Gastrocnemius medialis (tissue), 4 donors: ENCODE data around the gene COX20. TPM values are rescaled to one million over a fixed set of nuclear protein-coding genes. Genes with fewer than 3 reads are reported as not detected.

Experiments used
- ATAC-seq, 2 donors: fragments of 150-250 bp; one replicate each; pipeline ENCODE4 v1.9.1; 2016
- DNase-seq, 2 donors: peaks; one replicate each; pipeline ENCODE4 v3.0.0-alpha.2; 2019
- H3K27ac ChIP-seq, 4 donors: fragments of 200-600 bp; sonication (generic); 1 replicate in 1 of 4; 2 replicates in 3 of 4; pipeline ENCODE4 v1.5.1; 2016 to 2018; ENCODE audit warnings: mild to moderate bottlenecking in 2 of 4, moderate library complexity in 1 of 4
- H3K27me3 ChIP-seq, 3 donors: fragments of 200-600 bp; sonication (generic) in 2 of 3; 1 replicate in 1 of 3; 2 replicates in 2 of 3; pipeline versions ENCODE4 v1.5.1 to v1.6.0; 2016 to 2019; ENCODE audit warnings: mild to moderate bottlenecking in 1 of 3, moderate library complexity in 1 of 3
- H3K36me3 ChIP-seq, 2 donors: fragments of 200-600 bp; sonication (generic) in 1 of 2; one replicate each; pipeline ENCODE4 v1.5.1; 2017 to 2018
- H3K4me1 ChIP-seq, 2 donors: fragments of 200-600 bp; sonication (generic) in 1 of 2; one replicate each; pipeline ENCODE4 v1.5.1; 2016 to 2017; ENCODE audit warnings: mild to moderate bottlenecking in 2 of 2
- H3K4me3 ChIP-seq, 4 donors: fragments of 200-600 bp; sonication (generic) in 3 of 4; 1 replicate in 1 of 4; 2 replicates in 3 of 4; pipeline ENCODE4 v1.5.1; 2016 to 2019; ENCODE audit warnings: mild to moderate bottlenecking in 2 of 4
- H3K9me3 ChIP-seq, 3 donors: fragments of 200-600 bp; sonication (generic) in 2 of 3; 1 replicate in 1 of 3; 2 replicates in 2 of 3; pipeline ENCODE4 v1.5.1; 2016 to 2019
- CTCF ChIP-seq, 5 experiments: fragments of 450-650 bp in 3 of 5; fragments of 200-600 bp in 2 of 5; sonication (generic) in 2 of 5; IDR thresholded peaks in 4 of 5; conservative IDR thresholded peaks in 1 of 5; 1 replicate in 4 of 5; 2 replicates in 1 of 5; pipeline ENCODE4 v1.5.1; 2016 to 2019; ENCODE audit warnings: antibody characterized with exemption in 5 of 5, mild to moderate bottlenecking in 3 of 5, moderate library complexity in 3 of 5
- POLR2A ChIP-seq, 2 donors: fragments of 450-650 bp; IDR thresholded peaks; one replicate each; pipeline ENCODE4 v1.6.1; 2017; ENCODE audit warnings: antibody characterized with exemption in 2 of 2, mild to moderate bottlenecking in 2 of 2, moderate library complexity in 2 of 2
- in situ Hi-C, 4 donors: fragments of 200-750 bp; cut with MboI; loops; one replicate each; pipeline versions ENCODE4 v1.15.0 to v1.8.0; 2017; ENCODE audit warnings: low sequenced_read_pairs in 4 of 4
- intact Hi-C: fragments of 100-400 bp; cut with DNase I; formaldehyde crosslinking; loops from one replicate; pipeline ENCODE4 v1.15.1; 2023; ENCODE audit warnings: low total_unique reads
- total RNA-seq, 4 donors: library from RNA; depleted of rRNA; stranded (reverse); fragments of >200 nt; gene quantifications; one replicate each; pipeline versions ENCODE4 v1.1.0 to v1.2.3, GENCODE V29; 2016

Gene COX20
- total RNA-seq, 4 donors from 2014 or later: 22.7 to 72.0 (median 35.4) TPM

GRCh38 chr1:244857761-244858160 lies 22.3 kb downstream of the COX20 start:
- intact Hi-C loops (no loop called here), in situ Hi-C loops (loop anchor here in 2 of 4 donors (25.0 kb wide), 2 partner anchors 105 to 1595 kb away; partner anchors contain the start of genes CEP170 (in 1 of the 2) and SDCCAG8 (in 1 of the 2))
- Histone ChIP-seq H3K9me3 (no peaks in the 10 kb centered on the region), H3K27ac (peak overlapping the region; percentile 18 to 100 (median 59)), H3K4me1 (peaks cover 48 to 56% of the 10 kb centered on the region in 2 donors), H3K27me3 (no peaks in the 10 kb centered on the region), H3K36me3 (peaks cover 0 to 81% of the 10 kb centered on the region in 2 donors), H3K4me3 (no peak overlapping the region)
- DNase-seq (no peak), ATAC-seq (no peak)
- TF ChIP-seq CTCF (IDR thresholded peaks at IDR 0.05 in 4 of 5, conservative IDR thresholded peaks at IDR 0.05 in 1 of 5): no peak
- no peak for TF ChIP-seq POLR2A (IDR thresholded peaks at IDR 0.05)

DNA sequence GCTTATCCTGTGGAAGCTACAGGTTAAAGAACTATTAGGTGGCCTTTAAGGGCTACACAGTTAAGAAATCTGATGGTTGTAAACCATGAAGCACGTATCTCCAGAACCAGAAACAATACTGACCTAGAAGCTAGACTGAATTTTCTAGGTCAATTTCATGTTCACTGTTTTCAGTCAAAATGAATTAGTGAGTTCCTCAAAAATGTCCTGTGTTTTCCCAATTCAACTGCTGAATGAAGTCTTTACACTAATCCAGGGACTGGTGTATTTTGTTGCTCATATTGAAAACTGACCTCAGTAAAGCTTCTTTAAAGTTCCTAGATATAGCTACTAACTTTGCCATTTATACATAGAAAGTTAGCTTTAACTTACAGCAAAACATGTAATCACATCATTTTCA lies 22.9 kb downstream of the COX20 start:
- in situ Hi-C loops (loop anchor here in 2 of 4 donors (25.0 kb wide), 2 partner anchors 104 to 1596 kb away; partner anchors contain the start of genes CEP170 (in 1 of the 2) and SDCCAG8 (in 1 of the 2)), intact Hi-C loops (no loop called here)
- Histone ChIP-seq H3K4me1 (peaks cover 48 to 56% of the 10 kb centered on the region in 2 donors), H3K36me3 (peaks cover 0 to 75% of the 10 kb centered on the region in 2 donors), H3K4me3 (no peak overlapping the region), H3K27ac (peak overlapping the region in 3 of 4 donors; percentile 24 to 100 (median 94)), H3K27me3 (no peaks in the 10 kb centered on the region), H3K9me3 (no peaks in the 10 kb centered on the region)
- ATAC-seq: no peak
- no peak for TF ChIP-seq CTCF (IDR thresholded peaks at IDR 0.05 in 4 of 5, conservative IDR thresholded peaks at IDR 0.05 in 1 of 5)
- no peak for DNase-seq

DNA sequence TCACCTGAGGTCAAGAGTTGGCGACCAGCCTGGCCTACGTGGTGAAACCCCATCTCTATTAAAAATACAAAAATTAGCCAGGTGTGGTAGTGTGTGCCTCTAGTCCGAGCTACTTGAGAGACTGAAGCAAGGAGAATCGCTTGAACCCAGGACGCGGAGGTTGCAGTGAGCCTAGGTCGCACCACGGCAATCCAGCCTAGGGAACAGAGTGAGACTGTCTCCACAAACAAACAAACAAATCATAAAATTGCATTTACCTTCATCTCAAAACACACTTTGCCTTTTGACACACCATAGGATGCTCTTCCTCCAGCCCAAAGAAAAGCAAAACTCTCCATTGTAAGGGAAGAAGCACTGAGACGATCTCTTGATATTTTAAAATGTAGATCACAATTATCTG lies 24.6 kb downstream of the COX20 start:
- intact Hi-C loops: loop anchor here (10.0 kb wide), 1 partner anchor 1605 kb away; the partner anchor contains the start of genes CEP170 and SDCCAG8
- no peaks in the 10 kb centered on the region for H3K9me3 ChIP-seq
- H3K36me3 ChIP-seq: peaks cover 0 to 58% of the 10 kb centered on the region in 2 donors
- peak overlapping the region; percentile 4 to 82 (median 42) for H3K4me3 ChIP-seq
- peak in 1 of 2 donors; percentile 30 for DNase-seq
- peaks cover 48 to 58% of the 10 kb centered on the region in 2 donors for H3K4me1 ChIP-seq
- in situ Hi-C loops: loop anchor here (10.0 to 25.0 kb wide), 4 partner anchors 102 to 1598 kb away; partner anchors contain the start of genes CEP170 (in 1 of the 4) and SDCCAG8 (in 1 of the 4)
- H3K27ac ChIP-seq: peak overlapping the region; percentile 93 to 100 (median 96)
- no peaks in the 10 kb centered on the region for H3K27me3 ChIP-seq
- no peak for TF ChIP-seq CTCF (IDR thresholded peaks at IDR 0.05 in 4 of 5, conservative IDR thresholded peaks at IDR 0.05 in 1 of 5)
- TF ChIP-seq POLR2A (IDR thresholded peaks at IDR 0.05): no peak
- no peak for ATAC-seq

DNA sequence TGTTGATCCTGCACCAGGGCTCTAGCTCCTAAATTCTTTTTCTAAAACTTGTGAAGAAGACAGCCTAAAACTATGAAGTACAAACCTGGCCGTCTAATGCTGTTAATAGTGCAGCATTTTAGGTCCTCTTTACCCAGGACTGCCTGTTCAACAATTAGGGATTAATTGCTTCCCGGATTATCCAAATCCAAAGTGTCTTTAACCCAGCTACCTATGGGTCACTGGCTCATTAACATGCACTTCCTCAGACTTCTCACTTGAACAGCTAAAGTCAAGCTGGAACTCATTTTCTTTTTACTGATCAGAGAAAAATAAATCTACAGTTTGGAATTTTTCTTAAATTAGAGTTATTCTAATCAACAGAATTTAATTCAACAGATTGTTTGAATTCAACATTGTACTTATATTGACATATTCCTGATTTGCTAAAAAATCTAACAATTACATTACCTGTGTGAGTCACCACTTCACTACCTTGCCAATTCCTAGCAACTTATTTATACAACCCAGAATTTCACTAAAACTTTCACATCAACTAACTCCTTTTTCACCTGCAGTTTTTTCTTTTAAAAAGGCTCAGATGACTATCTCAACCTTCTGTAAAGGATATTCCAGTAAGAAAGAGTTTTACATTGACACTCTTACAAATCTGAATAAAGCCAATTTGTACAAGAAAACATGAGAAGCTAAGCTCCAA lies 25.6 kb downstream of the COX20 start:
- intact Hi-C loops: loop anchor here (10.0 kb wide), 1 partner anchor 1606 kb away; the partner anchor contains the start of genes CEP170 and SDCCAG8
- peaks cover 58 to 60% of the 10 kb centered on the region in 2 donors for H3K4me1 ChIP-seq
- peak overlapping the region; percentile 80 to 83 (median 82) for H3K4me3 ChIP-seq
- ATAC-seq: no peak
- peaks cover 0 to 48% of the 10 kb centered on the region in 2 donors for H3K36me3 ChIP-seq
- peak overlapping the region; percentile 93 to 100 (median 96) for H3K27ac ChIP-seq
- no peaks in the 10 kb centered on the region for H3K27me3 ChIP-seq
- in situ Hi-C loops: loop anchor here (10.0 to 25.0 kb wide), 4 partner anchors 101 to 1599 kb away; partner anchors contain the start of genes CEP170 (in 1 of the 4) and SDCCAG8 (in 1 of the 4)
- DNase-seq: no peak
- TF ChIP-seq POLR2A (IDR thresholded peaks at IDR 0.05) (no peak), CTCF (IDR thresholded peaks at IDR 0.05 in 4 of 5, conservative IDR thresholded peaks at IDR 0.05 in 1 of 5) (no peak)
- no peaks in the 10 kb centered on the region for H3K9me3 ChIP-seq
